Smooth muscle cell (in vitro differentiated cells): ENCODE results near the gene PCK2. TPM values are rescaled to one million over a fixed set of nuclear protein-coding genes. Genes with fewer than 3 reads are reported as not detected.

ENCODE experiments used
- DNase-seq: peaks from one replicate; lab custom pipeline; 2025; ENCODE audit not compliant: unreplicated experiment; lab: John Stamatoyannopoulos, UW
- H2AFZ ChIP-seq: fragments of 200-600 bp; sonication (generic); 2 replicates; pipeline ENCODE4 v1.6.0; 2016; ENCODE audit warnings: antibody characterized with exemption, low read depth, mild to moderate bottlenecking
- H3F3A ChIP-seq: fragments of 200-600 bp; sonication (generic); 2 replicates; pipeline ENCODE4 v1.6.0; 2017; ENCODE audit warnings: antibody characterized with exemption, low read depth
- H3K27ac ChIP-seq: fragments of 200-600 bp; sonication (generic); 2 replicates; pipeline ENCODE4 v1.5.1; 2016; ENCODE audit warnings: low read depth, mild to moderate bottlenecking
- H3K27me3 ChIP-seq: fragments of 200-600 bp; sonication (generic); 2 replicates; pipeline ENCODE4 v1.6.1; 2016; ENCODE audit warnings: low read depth, mild to moderate bottlenecking
- H3K36me3 ChIP-seq: fragments of 200-600 bp; sonication (generic); 2 replicates; pipeline ENCODE4 v1.5.1; 2016; ENCODE audit warnings: low read depth
- H3K4me1 ChIP-seq: fragments of 200-600 bp; sonication (generic); 2 replicates; pipeline ENCODE4 v1.5.1; 2016; ENCODE audit warnings: low read depth
- H3K4me2 ChIP-seq: fragments of 200-600 bp; sonication (generic); 2 replicates; pipeline ENCODE4 v1.6.0; 2016; ENCODE audit warnings: mild to moderate bottlenecking
- H3K4me3 ChIP-seq: fragments of 200-600 bp; sonication (generic); 2 replicates; pipeline ENCODE4 v1.5.1; 2016; ENCODE audit warnings: mild to moderate bottlenecking
- H3K79me2 ChIP-seq: fragments of 200-600 bp; sonication (generic); 2 replicates; pipeline ENCODE4 v1.6.0; 2016; ENCODE audit warnings: low read depth, mild to moderate bottlenecking
- H3K9ac ChIP-seq: fragments of 200-600 bp; sonication (generic); 2 replicates; pipeline ENCODE4 v1.6.0; 2016; ENCODE audit warnings: low read depth
- H3K9me3 ChIP-seq: fragments of 200-600 bp; sonication (generic); replicated peaks from 2 replicates; pipeline ENCODE4 v1.5.1; 2016; ENCODE audit warnings: low read depth
- H4K20me1 ChIP-seq: fragments of 200-600 bp; sonication (generic); 2 replicates; pipeline ENCODE4 v1.6.0; 2016; ENCODE audit warnings: low read depth
- CTCF ChIP-seq: fragments of 200-600 bp; sonication (generic); IDR thresholded peaks from 2 replicates; pipeline ENCODE4 v1.5.1; 2017; ENCODE audit warnings: borderline replicate concordance, mild to moderate bottlenecking, antibody characterized with exemption; ENCODE audit not compliant: insufficient read depth, poor library complexity, severe bottlenecking
- WGBS: methylation state at CpG from one replicate; pipeline ENCODE4 v1.1.7; 2016; ENCODE audit warnings: low lambda C conversion rate; 5-methylcytosine and 5-hydroxymethylcytosine counted together
- microRNA-seq: library from miRNA; unstranded; fragments of <30 nt; microRNA quantifications from one replicate; pipeline ENCODE4, GENCODE V29; 2016; ENCODE audit warnings: borderline number of aligned reads
- polyA plus RNA-seq: library from polyadenylated mRNA; unstranded; fragments of >200 nt; fragmentation: Nextera tagmentation; extraction: Ambion mirVana; gene quantifications from 2 replicates; pipeline ENCODE4 v1.2.1, GENCODE V29; 2016
- total RNA-seq: library from RNA; depleted of rRNA; stranded (reverse); fragments of >200 nt; gene quantifications from 2 replicates; pipeline ENCODE4 v1.2.3, GENCODE V29; 2014

Gene PCK2
- total and polyA plus RNA-seq, 2 experiments from 2014 or later, result 21.5 to 40.4 TPM

GRCh38 chr14:24151404-24152080, 57.4 kb downstream of the PCK2 start:
- Histone ChIP-seq H3K27ac (no peak overlapping the region), H3F3A (no peaks in the 10 kb centered on the region), H2AFZ (no peak overlapping the region), H3K4me3 (no peak overlapping the region), H3K4me2 (no peak overlapping the region), H3K36me3 (no peaks in the 10 kb centered on the region), H3K27me3 (no peaks in the 10 kb centered on the region), H3K9ac (no peak overlapping the region), H3K79me2 (peaks cover 16% of the 10 kb centered on the region), H3K4me1 (peaks cover 8% of the 10 kb centered on the region), H3K9me3 (no peaks in the 10 kb centered on the region), H4K20me1 (peaks cover 9% of the 10 kb centered on the region)
- no peak for TF ChIP-seq CTCF
- 96% methylated on average over 16 of the region's 16 CpGs for WGBS
- no peak for DNase-seq

Small RNA genes within 50 kb of the gene (microRNA-seq; reads per million reads assigned to microRNA genes)
- gene MIR7703, result not detected

Other genes with a start within 250 kb of the PCK2 start
- 16.7 and 33.1 TPM in 2 replicates for gene DHRS4, start 140.5 kb upstream of the PCK2 start, total RNA-seq
- gene DHRS4, start 140.5 kb upstream of the PCK2 start, polyA plus RNA-seq, result 30.9 and 37.4 TPM in 2 replicates
- gene DHRS4L2, start 105.4 kb upstream of the PCK2 start, total RNA-seq, result 8.2 and 10.6 TPM in 2 replicates
- gene DHRS4L2, start 105.4 kb upstream of the PCK2 start, polyA plus RNA-seq, result 21.5 and 26.0 TPM in 2 replicates
- gene CARMIL3, start 42.3 kb upstream of the PCK2 start, total RNA-seq, result 0.04 TPM in 1 of 2 replicates, not detected in the other
- 0.11 TPM in 1 of 2 replicates, not detected in the other for gene CARMIL3, start 42.3 kb upstream of the PCK2 start, polyA plus RNA-seq
- gene CPNE6, start 22.7 kb upstream of the PCK2 start, total RNA-seq, result not detected in 2 replicates
- not detected in 2 replicates for gene CPNE6, start 22.7 kb upstream of the PCK2 start, polyA plus RNA-seq
- gene DCAF11, start 20.5 kb downstream of the PCK2 start, total RNA-seq, result 43.6 and 46.1 TPM in 2 replicates
- 31.8 and 39.3 TPM in 2 replicates for gene DCAF11, start 20.5 kb downstream of the PCK2 start, polyA plus RNA-seq
- 0.18 and 1.9 TPM in 2 replicates for gene NRL, start 20.6 kb downstream of the PCK2 start, total RNA-seq
- gene NRL, start 20.6 kb downstream of the PCK2 start, polyA plus RNA-seq, result 1.3 and 2.6 TPM in 2 replicates
- gene FITM1, start 36.3 kb downstream of the PCK2 start, total RNA-seq, result 2.7 TPM in 1 of 2 replicates, not detected in the other
- 0.31 and 1.1 TPM in 2 replicates for gene FITM1, start 36.3 kb downstream of the PCK2 start, polyA plus RNA-seq
- 41.4 and 49.4 TPM in 2 replicates for gene PSME1, start 41.9 kb downstream of the PCK2 start, total RNA-seq
- gene PSME1, start 41.9 kb downstream of the PCK2 start, polyA plus RNA-seq, result 94.1 and 114 TPM in 2 replicates
- 6.3 and 13.0 TPM in 2 replicates for gene EMC9, start 47.3 kb downstream of the PCK2 start, total RNA-seq
- gene EMC9, start 47.3 kb downstream of the PCK2 start, polyA plus RNA-seq, result 11.9 and 16.9 TPM in 2 replicates
- 40.7 and 53.2 TPM in 2 replicates for gene PSME2, start 52.3 kb downstream of the PCK2 start, total RNA-seq
- gene PSME2, start 52.3 kb downstream of the PCK2 start, polyA plus RNA-seq, result 164 and 166 TPM in 2 replicates
- 39.3 and 74.8 TPM in 2 replicates for gene RNF31, start 53.2 kb downstream of the PCK2 start, total RNA-seq
- 23.3 and 25.4 TPM in 2 replicates for gene RNF31, start 53.2 kb downstream of the PCK2 start, polyA plus RNA-seq
- 38.2 and 42.7 TPM in 2 replicates for gene IRF9, start 67.0 kb downstream of the PCK2 start, total RNA-seq
- 42.0 and 58.3 TPM in 2 replicates for gene IRF9, start 67.0 kb downstream of the PCK2 start, polyA plus RNA-seq
- 5.7 and 9.3 TPM in 2 replicates for gene REC8, start 77.8 kb downstream of the PCK2 start, total RNA-seq
- gene REC8, start 77.8 kb downstream of the PCK2 start, polyA plus RNA-seq, result 16.8 and 26.7 TPM in 2 replicates
- 14.7 and 82.6 TPM in 2 replicates for gene IPO4, start 94.5 kb downstream of the PCK2 start, total RNA-seq
- 20.5 and 26.6 TPM in 2 replicates for gene IPO4, start 94.5 kb downstream of the PCK2 start, polyA plus RNA-seq
- gene TM9SF1, start 101.1 kb downstream of the PCK2 start, total RNA-seq, result 66.6 and 72.1 TPM in 2 replicates
- 86.5 and 95.8 TPM in 2 replicates for gene TM9SF1, start 101.1 kb downstream of the PCK2 start, polyA plus RNA-seq
- 0.85 TPM in 1 of 2 replicates, not detected in the other for gene TSSK4, start 111.4 kb downstream of the PCK2 start, total RNA-seq
- gene TSSK4, start 111.4 kb downstream of the PCK2 start, polyA plus RNA-seq, result 0.89 and 1.3 TPM in 2 replicates
- 29.7 and 32.5 TPM in 2 replicates for gene CHMP4A, start 119.2 kb downstream of the PCK2 start, total RNA-seq
- 46.8 and 63.9 TPM in 2 replicates for gene CHMP4A, start 119.2 kb downstream of the PCK2 start, polyA plus RNA-seq
- gene MDP1, start 121.8 kb downstream of the PCK2 start, total RNA-seq, result 31.0 and 33.0 TPM in 2 replicates
- 36.8 and 42.3 TPM in 2 replicates for gene MDP1, start 121.8 kb downstream of the PCK2 start, polyA plus RNA-seq
- 209 and 211 TPM in 2 replicates for gene NEDD8, start 138.1 kb downstream of the PCK2 start, total RNA-seq
- gene NEDD8, start 138.1 kb downstream of the PCK2 start, polyA plus RNA-seq, result 375 and 432 TPM in 2 replicates
- gene GMPR2, start 138.6 kb downstream of the PCK2 start, total RNA-seq, result 38.8 and 65.0 TPM in 2 replicates
- 43.4 and 55.9 TPM in 2 replicates for gene GMPR2, start 138.6 kb downstream of the PCK2 start, polyA plus RNA-seq
- 27.9 and 38.8 TPM in 2 replicates for gene TINF2, start 148.3 kb downstream of the PCK2 start, total RNA-seq
- 43.6 and 52.5 TPM in 2 replicates for gene TINF2, start 148.3 kb downstream of the PCK2 start, polyA plus RNA-seq
- gene TGM1, start 168.9 kb downstream of the PCK2 start, total RNA-seq, result 4.1 and 13.6 TPM in 2 replicates
- gene TGM1, start 168.9 kb downstream of the PCK2 start, polyA plus RNA-seq, result 1.6 and 7.7 TPM in 2 replicates
- gene RABGGTA, start 177.3 kb downstream of the PCK2 start, total RNA-seq, result 15.4 and 18.5 TPM in 2 replicates
- gene RABGGTA, start 177.3 kb downstream of the PCK2 start, polyA plus RNA-seq, result 33.4 and 38.2 TPM in 2 replicates
- 22.5 and 23.3 TPM in 2 replicates for gene DHRS1, start 205.5 kb downstream of the PCK2 start, total RNA-seq
- 25.2 and 27.4 TPM in 2 replicates for gene DHRS1, start 205.5 kb downstream of the PCK2 start, polyA plus RNA-seq
- gene NOP9, start 205.5 kb downstream of the PCK2 start, total RNA-seq, result 9.3 and 11.2 TPM in 2 replicates
- 2.7 and 3.3 TPM in 2 replicates for gene NOP9, start 205.5 kb downstream of the PCK2 start, polyA plus RNA-seq
- gene CIDEB, start 213.7 kb downstream of the PCK2 start, total RNA-seq, result not detected in 2 replicates
- gene CIDEB, start 213.7 kb downstream of the PCK2 start, polyA plus RNA-seq, result 0.58 TPM in 1 of 2 replicates, not detected in the other
- gene LTB4R2, start 215.8 kb downstream of the PCK2 start, total RNA-seq, result 2.8 and 6.9 TPM in 2 replicates
- gene LTB4R2, start 215.8 kb downstream of the PCK2 start, polyA plus RNA-seq, result 0.70 and 2.4 TPM in 2 replicates
- 2.7 and 2.8 TPM in 2 replicates for gene LTB4R, start 217.2 kb downstream of the PCK2 start, total RNA-seq
- 1.6 and 3.2 TPM in 2 replicates for gene LTB4R, start 217.2 kb downstream of the PCK2 start, polyA plus RNA-seq
- 0.13 and 0.45 TPM in 2 replicates for gene ADCY4, start 240.8 kb downstream of the PCK2 start, total RNA-seq
- 0.66 TPM in 1 of 2 replicates, not detected in the other for gene ADCY4, start 240.8 kb downstream of the PCK2 start, polyA plus RNA-seq
- gene RIPK3, start 245.7 kb downstream of the PCK2 start, total RNA-seq, result 1.3 and 1.6 TPM in 2 replicates
- gene RIPK3, start 245.7 kb downstream of the PCK2 start, polyA plus RNA-seq, result 1.2 TPM in 1 of 2 replicates, not detected in the other